ENCODE measurements around the gene HPCAL1. TPM values are rescaled to one million over a fixed set of nuclear protein-coding genes. Genes with fewer than 3 reads are reported as not detected.
"Not testable (repeated sequence)": the region's sequence is repeated elsewhere in the genome, so short reads cannot be mapped to it uniquely, and the experiment has no call there.

Gene HPCAL1
- polyA plus RNA-seq, 1 donor: 48.5 TPM

- no peak for DNase-seq (ENCODE audit: low read depth)
Observed at GRCh38 chr2:10284108-10284870, 18.4 kb upstream of the HPCAL1 start.

GRCh38 chr2:10285191-10285555 is 17.5 kb upstream of the HPCAL1 start:
- no peak for DNase-seq (ENCODE audit: low read depth)

GRCh38 chr2:10285556-10286198 is 17.0 kb upstream of the HPCAL1 start:
- no peak for DNase-seq (ENCODE audit: low read depth)

- no peak for DNase-seq (ENCODE audit: low read depth)
Observed at GRCh38 chr2:10286216-10287037, 16.3 kb upstream of the HPCAL1 start.

- no peak for DNase-seq (ENCODE audit: low read depth)
Observed at GRCh38 chr2:10287761-10288160, 14.9 kb upstream of the HPCAL1 start.

GRCh38 chr2:10288606-10289005 is 14.1 kb upstream of the HPCAL1 start:
- DNase-seq (ENCODE audit: low read depth): no peak

- DNase-seq (ENCODE audit: low read depth): no peak
Observed at GRCh38 chr2:10289352-10289751, 13.4 kb upstream of the HPCAL1 start.

- DNase-seq (ENCODE audit: low read depth): no peak
Observed at GRCh38 chr2:10289891-10290290, 12.8 kb upstream of the HPCAL1 start.

GRCh38 chr2:10291376-10291775 is 11.3 kb upstream of the HPCAL1 start:
- not testable (repeated sequence) for DNase-seq (ENCODE audit: low read depth)

GRCh38 chr2:10292033-10292432 is 10.7 kb upstream of the HPCAL1 start:
- no peak for DNase-seq (ENCODE audit: low read depth)

GRCh38 chr2:10293603-10294002 is 9.1 kb upstream of the HPCAL1 start:
- no peak for DNase-seq (ENCODE audit: low read depth)

- no peak for DNase-seq (ENCODE audit: low read depth)
Observed at GRCh38 chr2:10294077-10294476, 8.6 kb upstream of the HPCAL1 start.

GRCh38 chr2:10295649-10296048 is 7.1 kb upstream of the HPCAL1 start:
- DNase-seq (ENCODE audit: low read depth): not testable (repeated sequence)

- no peak for DNase-seq (ENCODE audit: low read depth)
Observed at GRCh38 chr2:10296142-10296541, 6.6 kb upstream of the HPCAL1 start.

GRCh38 chr2:10297191-10297830 is 5.4 kb upstream of the HPCAL1 start:
- no peak for DNase-seq (ENCODE audit: low read depth)

- DNase-seq (ENCODE audit: low read depth): no peak
Observed at GRCh38 chr2:10297959-10298531, 4.7 kb upstream of the HPCAL1 start.

GRCh38 chr2:10298777-10299176 is 3.9 kb upstream of the HPCAL1 start:
- not testable (repeated sequence) for DNase-seq (ENCODE audit: low read depth)

- DNase-seq (ENCODE audit: low read depth): no peak
Observed at GRCh38 chr2:10300328-10300920, 2.3 kb upstream of the HPCAL1 start.

- DNase-seq (ENCODE audit: low read depth): no peak
Observed at GRCh38 chr2:10300997-10301940, 1.4 kb upstream of the HPCAL1 start.

GRCh38 chr2:10301941-10302478 is 694 bp upstream of the HPCAL1 start:
- DNase-seq (ENCODE audit: low read depth): no peak
